ENCODE data around the gene SLC35B2. TPM values are rescaled to one million over a fixed set of nuclear protein-coding genes. Genes with fewer than 3 reads are reported as not detected.

The SLC35B2 gene, protein sequence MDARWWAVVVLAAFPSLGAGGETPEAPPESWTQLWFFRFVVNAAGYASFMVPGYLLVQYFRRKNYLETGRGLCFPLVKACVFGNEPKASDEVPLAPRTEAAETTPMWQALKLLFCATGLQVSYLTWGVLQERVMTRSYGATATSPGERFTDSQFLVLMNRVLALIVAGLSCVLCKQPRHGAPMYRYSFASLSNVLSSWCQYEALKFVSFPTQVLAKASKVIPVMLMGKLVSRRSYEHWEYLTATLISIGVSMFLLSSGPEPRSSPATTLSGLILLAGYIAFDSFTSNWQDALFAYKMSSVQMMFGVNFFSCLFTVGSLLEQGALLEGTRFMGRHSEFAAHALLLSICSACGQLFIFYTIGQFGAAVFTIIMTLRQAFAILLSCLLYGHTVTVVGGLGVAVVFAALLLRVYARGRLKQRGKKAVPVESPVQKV
- 10 to 100 TPM; 31.6 to 32.8 TPM for total RNA-seq

DNA sequence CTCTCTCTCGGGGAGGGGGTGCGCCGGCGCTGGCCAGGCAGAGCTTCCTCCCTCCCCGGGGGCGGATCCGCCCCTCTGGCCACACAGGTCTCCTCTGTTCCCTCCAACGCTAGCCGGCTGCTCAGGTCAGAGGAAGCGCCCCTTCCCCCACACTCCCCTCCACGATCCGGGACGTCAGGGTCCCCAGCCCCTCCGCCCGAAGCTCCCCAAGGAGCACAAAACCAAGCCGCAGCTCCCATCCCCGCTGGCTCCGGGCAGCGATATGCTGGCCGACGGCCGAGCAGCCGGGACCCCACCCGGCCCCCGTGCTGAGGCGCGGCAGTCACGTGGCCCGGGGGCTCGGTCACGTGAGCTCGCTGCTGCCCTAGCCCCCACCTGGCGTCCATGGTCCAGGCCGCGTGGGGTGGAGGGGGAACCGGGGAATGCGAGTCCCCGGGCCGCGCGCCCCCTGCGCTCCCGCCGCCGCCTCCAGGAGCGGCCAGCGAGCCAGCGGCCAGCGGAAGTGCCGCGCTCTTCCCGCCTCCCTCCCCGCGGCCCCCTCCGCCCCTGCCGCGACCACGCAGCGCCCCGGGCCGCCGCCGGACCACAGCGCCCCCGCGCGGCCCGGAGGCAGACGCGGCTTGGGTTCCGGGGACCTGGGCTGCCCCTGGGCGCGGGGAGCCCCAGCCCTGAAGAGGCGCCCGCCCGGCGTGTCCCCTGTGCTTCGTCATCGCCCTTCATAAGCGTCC lies at the start of gene SLC35B2:
Gene SLC35B2, minus strand, starts transcription at position 504 of the 728 bp plus-strand sequence. Its CDS starts 118 bp downstream, at position 386.
- H3K4me1 Mint-ChIP-seq (ENCODE audit: low read depth), result peaks cover 57% of the 10 kb centered on the region
- H3K4me3 Mint-ChIP-seq, result peak within 1 kb of the TSS; percentile 85
- CTCF ChIA-PET, result interaction anchor here (0.6 to 5.8 kb wide), 21 partner anchors 7 to 1251 kb away, joined by 3 to 75 read pairs (median 5); partner anchors contain the start of genes AARS2, HSP90AB1 and SLC29A1
- no peaks in the 10 kb centered on the region for H3K9me3 Mint-ChIP-seq (ENCODE audit: insufficient read depth)
- H3K27me3 Mint-ChIP-seq (ENCODE audit: low read depth), result no peaks in the 10 kb centered on the region
- peak; percentile 60 for ATAC-seq
- peaks cover 63% of the 10 kb centered on the region for H3K36me3 Mint-ChIP-seq (ENCODE audit: low read depth)
- POLR2A ChIA-PET, result interaction anchor here (0.9 to 3.7 kb wide), 8 partner anchors 11 to 628 kb away, joined by 3 to 104 read pairs (median 4); partner anchors contain the start of gene HSP90AB1
- DNase-seq, result peak; percentile 72
- peak within 1 kb of the TSS; percentile 91 for H3K27ac Mint-ChIP-seq

DNA sequence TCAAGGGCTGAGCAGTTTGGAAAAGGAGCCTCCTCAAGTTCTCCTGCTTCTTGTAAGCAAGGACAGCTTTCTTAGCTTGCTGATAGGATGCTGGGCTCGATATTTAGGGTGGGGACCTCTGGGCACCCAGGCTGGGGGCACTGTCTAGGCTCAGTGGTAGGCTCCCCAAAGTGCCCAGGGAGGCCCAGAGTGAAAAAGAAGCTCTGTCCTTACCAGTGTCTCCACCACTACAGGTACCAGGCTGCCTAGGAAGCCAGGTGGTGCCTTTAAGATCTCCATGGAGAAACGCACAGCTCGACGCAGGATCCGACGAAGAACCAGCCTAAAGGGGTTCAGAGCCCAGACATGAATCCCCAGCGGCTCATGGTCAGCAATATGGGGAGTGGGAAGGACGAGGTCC lies 49.4 kb upstream of the SLC35B2 start:
- H3K4me1 Mint-ChIP-seq (ENCODE audit: low read depth), result peaks cover 11% of the 10 kb centered on the region
- H3K27me3 Mint-ChIP-seq (ENCODE audit: low read depth), result no peaks in the 10 kb centered on the region
- POLR2A ChIA-PET, result interaction anchor here (1.3 kb wide), 1 partner anchor 12 kb away, joined by 3 read pairs; no protein-coding TSS in a partner anchor
- CTCF ChIA-PET, result interaction anchor here (2.1 to 7.0 kb wide), 2 partner anchors 11 to 39 kb away, joined by 22 to 81 read pairs; partner anchors contain the start of gene NFKBIE
- H3K9me3 Mint-ChIP-seq (ENCODE audit: insufficient read depth), result no peaks in the 10 kb centered on the region
- DNase-seq (no peak), ATAC-seq (no peak)
- no peak overlapping the region for H3K4me3 Mint-ChIP-seq
- H3K27ac Mint-ChIP-seq, result no peak overlapping the region
- peaks cover 40% of the 10 kb centered on the region for H3K36me3 Mint-ChIP-seq (ENCODE audit: low read depth)

DNA sequence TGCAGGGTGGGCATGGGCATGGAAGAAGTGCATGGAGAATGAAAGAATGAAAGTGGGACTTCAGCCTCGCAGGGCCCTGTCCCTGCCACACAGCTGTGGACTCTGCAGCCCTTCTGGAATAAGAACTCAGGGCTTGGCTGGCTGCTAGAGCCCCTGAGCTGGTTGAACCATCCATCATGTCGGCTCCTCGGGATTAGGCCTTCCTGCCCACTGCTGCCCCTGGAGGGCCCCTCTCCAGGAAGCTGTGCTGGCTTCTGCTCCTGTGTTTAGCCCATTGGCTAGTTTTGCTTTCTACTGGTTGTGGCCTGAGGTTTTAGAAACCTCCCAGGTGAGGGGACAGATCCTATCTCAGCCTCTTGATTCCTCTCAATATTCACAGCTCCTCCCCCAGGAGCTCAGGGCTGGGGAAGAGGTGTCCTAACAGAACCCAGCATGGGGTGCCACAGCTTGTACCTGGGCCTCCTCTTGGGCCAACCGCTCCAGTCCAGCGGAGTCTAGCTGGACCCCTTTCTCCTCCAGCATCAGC lies 47.9 kb upstream of the SLC35B2 start:
- Mint-ChIP-seq H3K27me3 (ENCODE audit: low read depth) (no peaks in the 10 kb centered on the region), H3K36me3 (ENCODE audit: low read depth) (peaks cover 43% of the 10 kb centered on the region), H3K4me1 (ENCODE audit: low read depth) (peaks cover 5% of the 10 kb centered on the region), H3K9me3 (ENCODE audit: insufficient read depth) (no peaks in the 10 kb centered on the region), H3K27ac (peak overlapping the region; percentile 13), H3K4me3 (no peak overlapping the region)
- no peak for DNase-seq
- ATAC-seq, result no peak
- ChIA-PET CTCF (interaction anchor here (0.8 to 7.0 kb wide), 17 partner anchors 8 to 81 kb away, joined by 3 to 81 read pairs (median 5); partner anchors contain the start of genes AARS2, HSP90AB1, NFKBIE and SLC29A1), POLR2A (interaction anchor here (1.0 to 1.6 kb wide), 2 partner anchors 13 to 37 kb away, joined by 3 to 4 read pairs; no protein-coding TSS in a partner anchor)

DNA sequence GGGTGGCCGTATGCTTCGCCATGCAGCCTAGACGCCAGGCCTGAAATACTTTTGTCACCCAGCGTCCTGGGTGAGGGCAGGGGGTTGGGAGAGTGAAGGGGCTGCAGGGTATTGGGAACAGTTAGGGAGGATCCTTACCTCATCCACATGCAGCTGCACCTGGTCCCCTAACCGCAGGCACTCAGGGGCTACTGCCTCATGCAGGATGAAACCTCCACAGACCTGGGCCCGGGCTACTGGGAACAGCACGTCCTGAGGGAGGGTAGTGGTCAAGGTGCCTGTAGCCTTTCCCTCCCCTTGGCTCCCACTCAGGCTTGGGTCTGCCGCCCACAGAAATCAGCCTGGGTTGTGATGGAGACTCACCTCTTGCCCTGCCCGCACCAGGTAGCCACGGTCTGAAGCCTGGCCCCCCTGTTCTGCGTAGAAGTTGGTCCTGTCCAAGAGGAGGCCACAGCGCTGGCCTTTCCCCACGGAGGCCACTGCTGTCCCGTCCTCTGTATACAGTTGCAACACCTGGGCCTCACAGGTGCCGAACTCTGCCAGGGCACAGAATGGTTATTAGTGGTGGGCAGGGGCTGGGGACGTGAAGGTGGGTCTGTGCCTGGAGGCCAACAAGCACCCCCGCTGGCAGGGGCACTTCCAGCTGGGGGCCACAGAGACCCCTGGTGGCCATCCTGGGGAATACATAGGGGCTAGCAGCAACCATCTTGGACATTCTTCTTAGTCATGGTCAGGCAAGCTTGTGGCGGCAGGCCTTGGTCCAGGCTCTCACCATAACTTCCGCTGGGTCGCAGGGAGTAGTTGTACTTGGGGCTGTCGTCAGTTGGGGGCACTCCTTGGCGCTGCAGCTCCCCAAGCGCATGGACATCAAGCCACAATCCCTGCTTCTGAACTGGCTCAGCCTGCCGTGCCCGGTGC lies 47.2 kb upstream of the SLC35B2 start:
- ChIA-PET CTCF (interaction anchor here (0.8 to 7.0 kb wide), 17 partner anchors 9 to 81 kb away, joined by 3 to 81 read pairs (median 5); partner anchors contain the start of genes AARS2, HSP90AB1, NFKBIE and SLC29A1), POLR2A (interaction anchor here (1.0 to 1.6 kb wide), 2 partner anchors 12 to 36 kb away, joined by 3 to 4 read pairs; no protein-coding TSS in a partner anchor)
- Mint-ChIP-seq H3K27me3 (ENCODE audit: low read depth) (no peaks in the 10 kb centered on the region), H3K36me3 (ENCODE audit: low read depth) (peaks cover 43% of the 10 kb centered on the region), H3K9me3 (ENCODE audit: insufficient read depth) (no peaks in the 10 kb centered on the region), H3K4me1 (ENCODE audit: low read depth) (peaks cover 5% of the 10 kb centered on the region), H3K4me3 (no peak overlapping the region), H3K27ac (no peak overlapping the region)
- DNase-seq, result peak; percentile 48
- peak; percentile 55 for ATAC-seq

DNA sequence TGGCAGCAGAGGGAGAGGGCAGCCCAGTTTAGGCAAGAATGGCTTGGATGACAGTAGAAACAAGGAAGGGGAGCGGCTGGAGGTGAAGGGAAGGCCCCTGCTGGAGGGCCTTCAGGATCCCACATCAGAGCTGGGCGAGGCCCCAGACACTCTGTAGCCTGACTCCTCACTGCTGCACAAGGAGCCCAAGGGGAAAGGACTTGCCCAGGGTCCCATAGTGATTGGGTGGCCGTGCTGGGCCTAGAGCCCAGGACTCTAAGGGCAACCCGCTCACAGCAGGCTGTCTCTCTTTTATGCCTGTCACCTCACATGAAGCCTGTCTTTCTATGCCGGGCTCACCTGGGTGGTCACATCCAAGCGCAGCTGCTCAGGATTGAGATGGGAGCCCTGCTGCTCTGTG lies 46.5 kb upstream of the SLC35B2 start:
- ATAC-seq (no peak), DNase-seq (no peak)
- POLR2A ChIA-PET, result interaction anchor here (1.0 to 1.2 kb wide), 2 partner anchors 11 to 36 kb away, joined by 3 read pairs; no protein-coding TSS in a partner anchor
- Mint-ChIP-seq H3K36me3 (ENCODE audit: low read depth) (peaks cover 42% of the 10 kb centered on the region), H3K4me1 (ENCODE audit: low read depth) (peaks cover 5% of the 10 kb centered on the region), H3K4me3 (no peak overlapping the region), H3K27ac (no peak overlapping the region), H3K27me3 (ENCODE audit: low read depth) (no peaks in the 10 kb centered on the region), H3K9me3 (ENCODE audit: insufficient read depth) (no peaks in the 10 kb centered on the region)
- CTCF ChIA-PET, result interaction anchor here (0.9 to 7.0 kb wide), 8 partner anchors 10 to 131 kb away, joined by 3 to 81 read pairs (median 6); partner anchors contain the start of genes AARS2, HSP90AB1 and NFKBIE

DNA sequence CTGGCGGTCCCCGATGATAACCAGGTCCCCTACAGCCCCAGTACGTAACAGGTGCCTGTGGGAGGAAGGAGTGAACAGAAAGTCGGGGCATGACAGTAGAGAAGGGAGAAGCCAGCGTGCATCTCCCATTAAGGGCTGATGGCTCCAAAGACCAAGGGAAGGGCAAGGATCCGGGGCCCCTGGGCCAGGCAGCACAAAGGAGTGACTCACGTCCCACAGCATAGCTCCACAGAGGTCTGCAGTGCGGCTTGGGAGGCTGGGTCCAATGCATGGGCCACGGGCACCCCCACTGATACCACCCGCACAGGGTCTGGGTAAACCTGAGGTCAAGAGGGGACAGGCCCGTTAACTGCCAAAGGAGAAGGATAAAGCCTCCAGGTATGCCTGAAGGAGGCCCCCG lies 45.5 kb upstream of the SLC35B2 start:
- Mint-ChIP-seq H3K9me3 (ENCODE audit: insufficient read depth) (no peaks in the 10 kb centered on the region), H3K4me3 (no peak overlapping the region), H3K4me1 (ENCODE audit: low read depth) (peaks cover 7% of the 10 kb centered on the region), H3K36me3 (ENCODE audit: low read depth) (peaks cover 37% of the 10 kb centered on the region), H3K27me3 (ENCODE audit: low read depth) (peaks cover 6% of the 10 kb centered on the region), H3K27ac (no peak overlapping the region)
- POLR2A ChIA-PET, result interaction anchor here (1.2 kb wide), 1 partner anchor 35 kb away, joined by 3 read pairs; no protein-coding TSS in a partner anchor
- CTCF ChIA-PET, result interaction anchor here (0.9 to 7.0 kb wide), 3 partner anchors 11 to 130 kb away, joined by 3 to 81 read pairs (median 35); partner anchors contain the start of genes AARS2 and NFKBIE
- DNase-seq, result no peak
- no peak for ATAC-seq

DNA sequence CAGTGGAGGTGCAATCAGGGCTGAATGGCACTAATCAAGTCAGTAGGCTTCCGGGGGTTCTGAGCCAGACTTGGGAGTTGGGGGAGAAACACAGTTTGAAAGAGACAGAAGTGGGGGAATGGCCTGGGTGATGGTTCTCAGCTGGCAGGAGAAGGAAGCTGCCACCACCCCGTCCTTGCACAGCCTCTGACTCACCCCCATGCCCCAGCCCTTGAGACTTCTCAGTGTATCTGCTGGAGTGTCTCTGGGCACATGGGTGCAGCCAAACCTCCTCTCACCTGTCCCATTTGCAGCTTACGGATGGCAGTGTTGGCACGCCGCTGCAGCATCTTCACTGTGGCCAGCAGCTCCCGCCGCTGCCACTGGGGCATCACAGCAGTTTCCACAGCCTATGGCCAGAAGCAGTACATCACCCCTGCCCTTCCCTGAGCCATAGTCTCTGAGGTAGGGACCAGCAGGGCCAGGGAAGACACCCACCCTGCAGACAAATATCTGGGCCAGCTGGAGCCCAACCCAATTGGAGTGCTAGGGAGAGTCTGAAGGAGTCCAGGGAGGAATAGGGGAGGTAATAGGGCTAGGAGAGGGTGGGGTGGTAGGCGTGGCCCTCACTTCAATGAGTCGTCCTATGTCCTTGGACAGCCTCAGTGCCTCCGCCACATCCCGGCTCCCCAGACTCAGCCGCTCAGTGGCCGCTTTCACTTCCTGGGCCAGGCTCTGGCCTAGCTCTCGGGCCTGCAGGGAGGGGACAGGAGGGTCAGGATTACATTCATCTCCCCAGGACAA lies 44.6 kb upstream of the SLC35B2 start:
- Mint-ChIP-seq H3K4me3 (no peak overlapping the region), H3K9me3 (ENCODE audit: insufficient read depth) (no peaks in the 10 kb centered on the region), H3K27ac (no peak overlapping the region), H3K36me3 (ENCODE audit: low read depth) (peaks cover 36% of the 10 kb centered on the region), H3K4me1 (ENCODE audit: low read depth) (peaks cover 10% of the 10 kb centered on the region), H3K27me3 (ENCODE audit: low read depth) (peaks cover 11% of the 10 kb centered on the region)
- ChIA-PET CTCF (interaction anchor here (1.5 to 7.0 kb wide), 3 partner anchors 11 to 37 kb away, joined by 3 to 81 read pairs (median 35); partner anchors contain the start of genes AARS2 and NFKBIE), POLR2A (interaction anchor here (0.5 to 1.1 kb wide), 2 partner anchors 10 to 198 kb away, joined by 3 read pairs; no protein-coding TSS in a partner anchor)
- no peak for ATAC-seq
- no peak for DNase-seq

DNA sequence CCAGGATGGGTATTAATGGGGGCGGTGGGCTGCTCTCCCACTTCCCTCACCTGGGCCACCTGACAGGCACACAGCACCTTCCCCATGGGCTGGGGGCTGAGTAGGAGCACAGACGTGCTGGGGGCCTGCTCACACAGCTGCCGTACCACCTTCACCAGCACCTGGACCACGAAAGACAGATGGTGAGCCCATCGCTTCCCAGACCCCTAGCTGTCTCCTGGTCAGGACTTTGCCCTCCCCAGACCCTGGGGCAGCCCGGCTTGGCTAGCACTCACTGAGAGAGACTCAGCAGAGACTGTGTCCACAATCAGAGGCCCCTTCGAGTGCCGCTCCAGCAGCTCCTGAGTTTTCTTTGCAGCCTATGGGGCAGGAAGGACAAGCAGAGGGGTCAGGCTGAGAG lies 43.8 kb upstream of the SLC35B2 start:
- Mint-ChIP-seq H3K27me3 (ENCODE audit: low read depth) (peaks cover 20% of the 10 kb centered on the region), H3K27ac (no peak overlapping the region), H3K9me3 (ENCODE audit: insufficient read depth) (no peaks in the 10 kb centered on the region), H3K4me3 (no peak overlapping the region), H3K36me3 (ENCODE audit: low read depth) (peaks cover 36% of the 10 kb centered on the region), H3K4me1 (ENCODE audit: low read depth) (peaks cover 10% of the 10 kb centered on the region)
- ATAC-seq (no peak), DNase-seq (no peak)
- ChIA-PET POLR2A (interaction anchor here (0.5 to 1.1 kb wide), 2 partner anchors 9 to 11 kb away, joined by 3 to 4 read pairs; no protein-coding TSS in a partner anchor), CTCF (interaction anchor here (1.5 to 7.0 kb wide), 3 partner anchors 12 to 38 kb away, joined by 3 to 81 read pairs (median 35); partner anchors contain the start of genes AARS2 and NFKBIE)

DNA sequence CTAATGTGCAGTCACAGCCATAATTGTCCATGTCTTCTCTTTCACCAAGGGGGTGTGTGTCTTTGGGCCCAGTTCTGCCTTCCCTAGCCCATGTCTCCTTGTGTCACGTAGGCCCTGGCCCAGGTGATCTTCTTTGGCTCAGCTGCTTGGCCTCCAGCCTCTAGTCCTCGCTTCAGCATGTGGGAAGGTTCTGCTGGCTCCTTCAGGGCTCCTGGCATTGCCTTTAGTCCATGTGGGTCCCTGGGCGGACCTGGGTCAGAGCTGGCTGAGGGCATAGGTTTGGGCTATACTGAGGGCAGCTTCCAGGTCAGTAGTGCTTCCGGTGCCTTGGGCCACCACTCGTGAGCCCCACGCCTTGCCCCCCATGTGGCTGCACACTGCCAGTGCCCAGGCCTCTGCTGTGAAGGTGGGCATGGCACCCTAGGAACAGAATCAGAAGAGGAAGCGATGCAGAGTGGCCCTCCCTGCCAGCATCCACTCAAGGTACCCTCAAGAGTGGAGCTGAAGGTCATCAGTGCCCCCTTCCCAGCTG lies 43.0 kb upstream of the SLC35B2 start:
- Mint-ChIP-seq H3K27me3 (ENCODE audit: low read depth) (peaks cover 25% of the 10 kb centered on the region), H3K4me3 (no peak overlapping the region), H3K9me3 (ENCODE audit: insufficient read depth) (no peaks in the 10 kb centered on the region), H3K36me3 (ENCODE audit: low read depth) (peaks cover 31% of the 10 kb centered on the region), H3K4me1 (ENCODE audit: low read depth) (peaks cover 7% of the 10 kb centered on the region), H3K27ac (no peak overlapping the region)
- ChIA-PET CTCF (interaction anchor here (0.5 to 1.5 kb wide), 2 partner anchors 13 to 39 kb away, joined by 3 read pairs; no protein-coding TSS in a partner anchor), POLR2A (no interaction called here)
- DNase-seq (no peak), ATAC-seq (no peak)
